Sigmoid colon (tissue), 7 donors: ENCODE results near the gene OR51M1. TPM values are rescaled to one million over a fixed set of nuclear protein-coding genes. Genes with fewer than 3 reads are reported as not detected.
A peak's percentile ranks its signal among the peaks of the same experiment; 100 is the strongest.

Source experiments
- DNase-seq: peaks from one replicate; pipeline ENCODE4 v3.0.0-alpha.2; 2019
- H3K27ac ChIP-seq, 4 donors: fragments of 200-600 bp; sonication (generic); one replicate each; pipeline ENCODE4 v1.5.1; 2016 to 2019; ENCODE audit warnings: mild to moderate bottlenecking in 1 of 4
- H3K27me3 ChIP-seq, 3 donors: fragments of 200-600 bp; sonication (generic); one replicate each; pipeline ENCODE4 v1.5.1; 2019; ENCODE audit warnings: mild to moderate bottlenecking in 1 of 3
- H3K36me3 ChIP-seq, 4 donors: fragments of 200-600 bp; sonication (generic); one replicate each; pipeline ENCODE4 v1.5.1; 2016 to 2019
- H3K4me1 ChIP-seq, 4 donors: fragments of 200-600 bp; sonication (generic); one replicate each; pipeline ENCODE4 v1.5.1; 2017 to 2019
- H3K4me3 ChIP-seq, 4 donors: fragments of 200-600 bp; sonication (generic); one replicate each; pipeline ENCODE4 v1.5.1; 2017 to 2019; ENCODE audit warnings: mild to moderate bottlenecking in 2 of 4, moderate library complexity in 1 of 4
- H3K9me3 ChIP-seq, 4 donors: fragments of 200-600 bp in 3 of 4; sonication (generic) in 3 of 4; one replicate each; pipeline versions ENCODE4 v1.5.1 to v1.6.1; 2013 to 2019
- CTCF ChIP-seq, 4 experiments: fragments of 450-650 bp in 3 of 4; fragments of 200-600 bp in 1 of 4; IDR thresholded peaks; one replicate each; pipeline ENCODE4 v1.5.1; 2016 to 2019; ENCODE audit warnings: antibody characterized with exemption in 4 of 4, mild to moderate bottlenecking in 3 of 4, moderate library complexity in 2 of 4
- EP300 ChIP-seq, 4 donors: sonication (generic); formaldehyde crosslinking; IDR thresholded peaks; one replicate each; pipeline ENCODE4 v1.6.1; 2017; ENCODE audit warnings: antibody characterized with exemption in 4 of 4
- POLR2A ChIP-seq, 2 donors: fragments of 450-650 bp; IDR thresholded peaks; one replicate each; pipeline ENCODE4 v1.6.1; 2016; ENCODE audit warnings: antibody characterized with exemption in 2 of 2, mild to moderate bottlenecking in 2 of 2, moderate library complexity in 2 of 2
- POLR2AphosphoS5 ChIP-seq, 4 donors: sonication (generic); formaldehyde crosslinking; IDR thresholded peaks; one replicate each; pipeline ENCODE4 v1.6.1; 2017; ENCODE audit warnings: antibody characterized with exemption in 4 of 4
- WGBS, 2 donors: extraction: QIAGEN DNeasy Blood & Tissue Kit; methylation state at CpG; one replicate each; pipeline ENCODE4 v1.1.7; 2013; 5-methylcytosine and 5-hydroxymethylcytosine counted together
- intact Hi-C: fragments of 100-400 bp; cut with DNase I; formaldehyde crosslinking; loops from one replicate; pipeline ENCODE4 v1.15.1; 2023
- polyA plus RNA-seq, 3 donors: library from polyadenylated mRNA; stranded (reverse); fragments of 200-250 nt; gene quantifications; one replicate each; pipeline ENCODE4 v1.2.3, GENCODE V29; 2013
- total RNA-seq, 4 donors: library from RNA; depleted of rRNA; stranded (reverse); fragments of >200 nt; gene quantifications; one replicate each; pipeline ENCODE4 v1.1.0, GENCODE V29; 2016
- donor health status: healthy with polysubstance abuse.
- donor health status: Bipolar disorder and iron deficiency.
- donor health status: healthy.

Gene OR51M1
- total and polyA plus RNA-seq, 7 donors, result under 0.01 TPM; not detected in 6

- intact Hi-C loops, result no loop called here
- no peak overlapping the region for H3K27ac ChIP-seq
- DNase-seq, result no peak
- no peaks in the 10 kb centered on the region for H3K9me3 ChIP-seq
- no peaks in the 10 kb centered on the region for H3K27me3 ChIP-seq
- no peak overlapping the region for H3K4me3 ChIP-seq
- TF ChIP-seq CTCF (IDR thresholded peaks at IDR 0.05), result no peak
- TF ChIP-seq POLR2A (IDR thresholded peaks at IDR 0.05), result no peak
- TF ChIP-seq POLR2AphosphoS5 (IDR thresholded peaks at IDR 0.05), result no peak
- TF ChIP-seq EP300 (IDR thresholded peaks at IDR 0.05), result no peak
- H3K4me1 ChIP-seq, result peaks cover 0 to 19% (median 0%) of the 10 kb centered on the region in 4 donors
- WGBS, 2 donors, result 0 to 71% methylated on average over 1 of the region's 1 CpG
- no peaks in the 10 kb centered on the region for H3K36me3 ChIP-seq
Observed at GRCh38 chr11:5366856-5367255, 16.8 kb upstream of the OR51M1 start.

- no peak overlapping the region for H3K4me3 ChIP-seq
- no peaks in the 10 kb centered on the region for H3K36me3 ChIP-seq
- no peaks in the 10 kb centered on the region for H3K27me3 ChIP-seq
- TF ChIP-seq EP300 (IDR thresholded peaks at IDR 0.05), result no peak
- no peak for TF ChIP-seq POLR2A (IDR thresholded peaks at IDR 0.05)
- no peak for TF ChIP-seq POLR2AphosphoS5 (IDR thresholded peaks at IDR 0.05)
- TF ChIP-seq CTCF (IDR thresholded peaks at IDR 0.05), result no peak
- 46 to 78% methylated on average over 2 of the region's 2 CpGs for WGBS, 2 donors
- intact Hi-C loops, result no loop called here
- DNase-seq, result no peak
- H3K9me3 ChIP-seq, result no peaks in the 10 kb centered on the region
- H3K27ac ChIP-seq, result peak overlapping the region in 1 of 4 donors; percentile 12
- H3K4me1 ChIP-seq, result peaks cover 0 to 19% (median 0%) of the 10 kb centered on the region in 4 donors
Observed at GRCh38 chr11:5367448-5368074, 16.1 kb upstream of the OR51M1 start.

- Histone ChIP-seq H3K27me3 (no peaks in the 10 kb centered on the region), H3K4me3 (no peak overlapping the region), H3K36me3 (no peaks in the 10 kb centered on the region), H3K4me1 (peaks cover 0 to 19% (median 0%) of the 10 kb centered on the region in 4 donors), H3K9me3 (no peaks in the 10 kb centered on the region), H3K27ac (no peak overlapping the region)
- no peak for TF ChIP-seq POLR2AphosphoS5 (IDR thresholded peaks at IDR 0.05)
- TF ChIP-seq CTCF (IDR thresholded peaks at IDR 0.05), result no peak
- no peak for TF ChIP-seq POLR2A (IDR thresholded peaks at IDR 0.05)
- 57 to 65% methylated on average over 3 of the region's 3 CpGs for WGBS, 2 donors
- intact Hi-C loops, result no loop called here
- DNase-seq, result no peak
Observed at GRCh38 chr11:5368502-5369043, 15.0 kb upstream of the OR51M1 start.

- H3K36me3 ChIP-seq, result no peaks in the 10 kb centered on the region
- H3K27me3 ChIP-seq, result no peaks in the 10 kb centered on the region
- DNase-seq, result no peak
- no peaks in the 10 kb centered on the region for H3K9me3 ChIP-seq
- H3K4me1 ChIP-seq, result peaks cover 0 to 11% (median 0%) of the 10 kb centered on the region in 4 donors
- intact Hi-C loops, result no loop called here
- TF ChIP-seq POLR2A (IDR thresholded peaks at IDR 0.05), result no peak
- TF ChIP-seq CTCF (IDR thresholded peaks at IDR 0.05), result no peak
- no peak for TF ChIP-seq POLR2AphosphoS5 (IDR thresholded peaks at IDR 0.05)
- TF ChIP-seq EP300 (IDR thresholded peaks at IDR 0.05), result no peak
- no peak overlapping the region for H3K4me3 ChIP-seq
- H3K27ac ChIP-seq, result no peak overlapping the region
Observed at GRCh38 chr11:5369789-5370188, 13.8 kb upstream of the OR51M1 start.
